NCI-H345 treated with DMSO at 0.1 percent for 48 hours (cell line): ENCODE measurements around the gene RPL9.
A peak's percentile ranks its signal among the peaks of the same experiment; 100 is the strongest.
"Not testable (repeated sequence)": the region's sequence is repeated elsewhere in the genome, so short reads cannot be mapped to it uniquely, and the experiment has no call there.

Experiments
- DNase-seq: peaks from one replicate; lab custom pipeline; 2025; ENCODE audit not compliant: unreplicated experiment; lab: John Stamatoyannopoulos, UW

The RPL9 gene

GRCh38 chr4:39458505-39459300 lies at the start of gene RPL9, which contains the start of gene LIAS:
Gene RPL9, minus strand, starts transcription at chr4:39458922. Its CDS starts 483 bp downstream, at chr4:39458439.
Gene LIAS, plus strand, starts transcription at chr4:39459056. Its CDS starts 62 bp downstream, at chr4:39459118.
- DNase-seq: peak; percentile 81

GRCh38 chr4:39505581-39505980 lies 46.9 kb upstream of the RPL9 start:
- no peak for DNase-seq

GRCh38 chr4:39504538-39504937 lies 45.8 kb upstream of the RPL9 start:
- no peak for DNase-seq

- not testable (repeated sequence) for DNase-seq
Observed at GRCh38 chr4:39502664-39503035, 43.9 kb upstream of the RPL9 start.

GRCh38 chr4:39502019-39502663 lies 43.4 kb upstream of the RPL9 start:
- no peak for DNase-seq

GRCh38 chr4:39498727-39499020 lies 40.0 kb upstream of the RPL9 start:
- no peak for DNase-seq

GRCh38 chr4:39497909-39498726 lies 39.4 kb upstream of the RPL9 start:
- DNase-seq: no peak

GRCh38 chr4:39495446-39496213 lies 36.9 kb upstream of the RPL9 start:
- DNase-seq: no peak

- no peak for DNase-seq
Observed at GRCh38 chr4:39494354-39494753, 35.6 kb upstream of the RPL9 start.

GRCh38 chr4:39490322-39490721 lies 31.6 kb upstream of the RPL9 start:
- no peak for DNase-seq

GRCh38 chr4:39486221-39486804 lies 27.6 kb upstream of the RPL9 start:
- no peak for DNase-seq

GRCh38 chr4:39484582-39485272 lies 26.0 kb upstream of the RPL9 start:
- no peak for DNase-seq

- DNase-seq: no peak
Observed at GRCh38 chr4:39480902-39481695, 22.4 kb upstream of the RPL9 start.

- no peak for DNase-seq
Observed at GRCh38 chr4:39480251-39480650, 21.5 kb upstream of the RPL9 start.

- DNase-seq: no peak
Observed at GRCh38 chr4:39476187-39476895, 17.6 kb upstream of the RPL9 start.

GRCh38 chr4:39472396-39472795 lies 13.7 kb upstream of the RPL9 start:
- DNase-seq: no peak

- DNase-seq: no peak
Observed at GRCh38 chr4:39470402-39470801, 11.7 kb upstream of the RPL9 start.

- DNase-seq: peak; percentile 3
Observed at GRCh38 chr4:39469429-39470077, 10.8 kb upstream of the RPL9 start.
